GM21447 (cell line): ENCODE results near the gene ENDOD1.
A peak's percentile ranks its signal among the peaks of the same experiment; 100 is the strongest.

ENCODE experiments used
- ATAC-seq: cut with Tn5 transposase; IDR thresholded peaks from one replicate; pipeline ENCODE4 v1.9.1; 2021; ENCODE audit not compliant: unreplicated experiment

ENDOD1 gene

GRCh38 chr11:95138448-95138847 is 48.8 kb downstream of the ENDOD1 start:
- peak; percentile 84 for ATAC-seq

GRCh38 chr11:95140397-95141033 is 50.9 kb downstream of the ENDOD1 start:
- ATAC-seq: no peak

DNA sequence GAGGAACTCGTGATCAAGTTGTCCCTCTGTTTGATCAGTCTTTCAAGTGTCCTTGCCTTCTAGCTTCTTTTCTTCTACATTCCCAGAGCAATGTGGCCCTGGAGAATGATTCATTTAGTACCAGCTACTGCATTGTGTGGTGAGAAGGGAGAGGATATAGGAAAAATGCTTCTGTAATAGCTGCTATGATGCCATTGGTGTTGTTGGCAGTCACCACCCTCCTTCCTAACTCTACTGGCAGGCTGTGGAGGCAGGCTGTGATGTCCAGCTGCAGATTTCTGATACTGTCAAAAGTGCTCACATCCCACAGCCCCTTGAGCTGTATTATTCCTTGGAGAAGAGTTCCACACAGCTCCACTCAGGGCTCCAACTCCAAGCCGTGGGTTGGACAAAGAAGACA is 52.8 kb downstream of the ENDOD1 start:
- ATAC-seq: no peak

GRCh38 chr11:95143106-95143681 is 53.5 kb downstream of the ENDOD1 start:
- ATAC-seq: no peak

- ATAC-seq: no peak
Observed at GRCh38 chr11:95144313-95145235, 54.9 kb downstream of the ENDOD1 start.

DNA sequence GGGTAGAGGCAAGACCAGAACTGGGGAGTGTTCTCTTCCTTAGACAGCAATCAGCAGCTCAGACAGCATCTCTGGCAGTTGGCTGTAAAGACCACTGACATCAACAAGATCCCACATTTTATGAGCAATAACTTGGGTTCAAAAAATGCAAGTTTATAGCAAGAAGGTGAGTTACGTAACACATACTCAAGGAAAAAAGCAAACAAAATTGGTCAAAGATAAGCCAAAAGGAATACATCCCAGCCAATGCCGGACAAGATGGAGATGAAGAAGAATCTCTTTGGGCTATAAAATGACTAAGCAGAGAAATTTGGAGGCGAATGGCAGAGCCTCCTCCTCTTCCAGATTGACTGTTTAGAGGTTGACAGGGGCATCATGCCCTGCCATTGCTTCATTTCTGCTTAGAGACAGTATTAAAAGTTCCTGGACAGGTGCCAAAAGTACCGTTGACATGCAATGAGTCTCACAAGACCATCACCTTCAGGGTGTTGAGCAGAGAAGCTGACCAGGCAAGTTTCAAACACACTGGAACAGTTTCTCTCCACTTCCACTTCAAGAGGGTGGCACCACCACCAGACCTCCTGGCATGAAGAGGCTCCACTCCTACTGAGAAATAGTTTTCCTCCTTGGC is 55.9 kb downstream of the ENDOD1 start:
- no peak for ATAC-seq

DNA sequence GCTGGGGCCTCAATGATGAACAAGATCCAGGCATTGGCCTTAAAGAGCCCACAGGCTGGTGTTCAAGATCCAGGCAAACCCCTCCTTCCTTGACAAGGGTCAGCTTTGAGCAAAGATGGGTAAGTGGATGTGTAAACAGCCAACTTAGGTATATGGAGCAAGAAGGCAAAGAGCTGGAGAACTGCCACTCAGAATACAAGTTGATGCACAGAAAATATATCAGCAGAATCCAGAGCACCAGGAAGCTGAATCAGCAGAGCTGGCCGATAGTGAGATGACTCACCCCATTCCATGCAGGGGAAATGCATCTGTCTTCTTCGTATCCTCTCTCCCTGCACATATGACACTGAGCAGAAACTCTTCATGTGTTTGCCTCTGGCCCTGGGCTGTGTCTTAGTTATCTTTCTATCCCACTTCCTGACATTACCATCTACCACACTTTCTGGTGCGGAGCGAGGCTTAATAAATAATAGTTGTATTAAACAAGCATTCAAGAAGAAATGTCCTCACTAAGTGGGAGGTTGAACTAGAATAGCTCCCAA is 57.8 kb downstream of the ENDOD1 start:
- ATAC-seq: no peak

- ATAC-seq: no peak
Observed at GRCh38 chr11:95148406-95148805, 58.8 kb downstream of the ENDOD1 start.

DNA sequence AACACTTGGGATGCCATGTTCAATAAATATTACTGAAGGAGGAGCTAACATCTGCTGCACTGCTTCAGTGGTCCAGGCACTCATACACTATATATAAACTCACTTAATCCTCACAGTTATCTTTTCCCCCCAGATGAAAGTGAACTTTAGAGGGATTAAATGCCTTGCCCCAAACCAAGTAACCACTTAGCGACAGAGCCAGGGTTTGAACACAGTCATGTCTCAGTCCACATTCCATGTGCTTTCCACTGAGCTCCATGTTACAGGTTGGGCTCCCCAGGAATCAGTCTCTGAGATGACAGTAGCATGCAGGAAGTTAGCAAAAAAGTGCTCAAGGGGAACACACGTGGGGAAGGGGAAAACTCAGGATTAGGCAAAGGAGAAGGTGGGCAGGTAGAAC is 59.3 kb downstream of the ENDOD1 start:
- no peak for ATAC-seq

DNA sequence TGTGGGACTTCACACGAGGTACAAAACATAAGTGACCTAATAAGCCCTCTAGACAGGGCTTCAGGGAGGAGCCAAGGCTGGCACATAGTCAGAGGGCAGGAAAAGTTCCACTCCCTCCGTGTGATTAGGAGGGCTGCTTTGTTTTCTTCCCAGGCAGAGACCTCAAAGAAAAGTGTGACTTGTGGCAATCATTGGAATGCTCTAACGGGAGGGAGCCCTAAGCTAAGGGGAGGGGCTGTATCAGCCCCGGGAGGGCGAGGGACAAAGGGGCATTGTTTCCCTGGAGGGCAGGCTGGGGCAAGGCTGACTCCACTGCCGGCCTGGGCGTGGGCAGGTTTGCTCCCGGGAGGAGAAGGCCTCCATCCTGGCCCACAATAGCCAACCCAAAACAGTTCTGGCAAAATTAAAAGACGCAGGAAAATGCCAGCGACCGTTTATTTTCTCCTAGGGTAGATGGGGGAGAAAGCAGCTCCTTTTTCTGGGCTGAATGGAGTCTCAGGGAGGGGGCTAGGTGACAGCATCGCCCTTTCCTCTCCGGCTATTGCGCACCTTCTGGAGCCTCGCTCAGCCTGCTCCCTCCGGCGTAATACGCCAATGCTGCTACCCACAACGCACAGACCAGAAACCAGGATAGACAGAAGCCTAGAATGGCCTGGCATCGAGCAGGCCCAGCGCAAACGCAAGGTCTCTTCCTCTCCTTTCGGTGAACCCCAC is 60.2 kb downstream of the ENDOD1 start:
- no peak for ATAC-seq

GRCh38 chr11:95150956-95151684 is 61.5 kb downstream of the ENDOD1 start:
- peak; percentile 88 for ATAC-seq

GRCh38 chr11:95152876-95153856 is 63.5 kb downstream of the ENDOD1 start:
- no peak for ATAC-seq

DNA sequence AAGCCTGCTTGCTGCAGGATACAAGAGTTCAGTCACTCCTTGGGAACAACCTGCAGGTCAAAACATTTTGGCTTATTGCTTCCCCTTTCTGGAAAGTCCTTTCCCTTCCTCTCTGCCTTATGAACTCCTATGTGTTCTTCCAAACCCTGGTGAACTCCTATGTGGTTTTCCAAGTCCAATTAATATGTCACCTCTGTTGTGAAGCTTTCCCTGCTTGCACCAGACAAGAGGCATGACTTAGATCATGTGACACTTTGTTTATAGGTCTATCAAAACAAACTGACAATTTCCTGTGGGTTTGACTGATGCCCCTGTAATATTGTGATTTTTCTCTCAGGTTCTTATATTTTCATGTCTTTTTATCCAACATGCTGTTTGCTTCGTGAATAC is 64.2 kb downstream of the ENDOD1 start:
- ATAC-seq: no peak

DNA sequence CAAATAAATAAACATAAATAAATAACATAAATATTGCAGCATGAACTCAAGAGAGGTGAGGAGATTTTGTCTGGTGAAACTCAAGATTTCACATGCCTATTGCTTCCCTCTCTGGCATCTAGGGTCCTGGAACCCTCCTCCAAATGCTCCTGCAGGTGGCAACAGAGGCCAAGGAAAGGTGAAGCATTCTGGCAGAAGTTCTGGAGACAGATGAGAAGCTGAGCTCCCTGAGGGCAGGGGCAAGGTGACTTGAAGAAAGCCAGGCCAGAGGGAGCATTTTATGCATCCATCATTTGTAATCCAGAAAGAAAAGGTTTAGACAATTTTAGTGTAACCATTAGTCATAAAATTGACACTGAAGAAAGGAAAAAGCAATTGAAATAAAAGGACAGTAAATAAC is 64.9 kb downstream of the ENDOD1 start:
- ATAC-seq: no peak

GRCh38 chr11:95155385-95155784 is 65.7 kb downstream of the ENDOD1 start:
- ATAC-seq: no peak

GRCh38 chr11:95156133-95156721 is 66.6 kb downstream of the ENDOD1 start:
- no peak for ATAC-seq

- no peak for ATAC-seq
Observed at GRCh38 chr11:95156916-95157541, 67.4 kb downstream of the ENDOD1 start.

DNA sequence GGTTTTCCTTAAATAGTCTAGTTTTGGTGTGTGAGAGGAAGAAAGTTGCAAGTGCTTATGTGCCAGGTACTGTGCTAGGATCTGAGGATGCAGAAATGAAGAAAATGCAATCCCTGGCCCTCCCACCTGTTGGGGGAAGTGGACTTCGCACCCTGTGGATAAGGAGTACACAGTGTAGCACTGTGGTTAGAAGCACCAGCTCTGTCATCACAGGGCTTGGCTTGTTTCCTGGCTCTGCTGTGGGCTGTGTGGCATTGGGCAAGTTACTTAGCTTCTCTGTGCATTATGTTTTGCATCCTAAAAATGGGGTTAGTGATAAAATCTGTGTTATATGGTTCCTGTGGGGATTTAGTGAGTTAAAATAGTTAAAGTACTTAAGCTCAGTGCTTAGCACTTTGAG is 68.2 kb downstream of the ENDOD1 start:
- ATAC-seq: no peak
